Heart right ventricle (tissue), 16 donors: ENCODE data around the gene PAX4. TPM values are rescaled to one million over a fixed set of nuclear protein-coding genes. Genes with fewer than 3 reads are reported as not detected.

Experiments
- ATAC-seq, 8 donors: fragments of 200-7000 bp; cut with Tn5 transposase; one replicate each; pipeline ENCODE4 v1.9.1; 2020; ENCODE audit warnings: mild to moderate bottlenecking in 8 of 8, moderate library complexity in 8 of 8, moderate number of reproducible peaks in 1 of 8
- DNase-seq, 2 donors: peaks; one replicate each; pipeline ENCODE4 v3.0.0-alpha.2; 2020
- H3K27ac ChIP-seq, 10 donors: fragments of 200-600 bp; sonication (generic) in 2 of 10; one replicate each; pipeline versions ENCODE4 v1.5.0 to v1.8.0; 2020 to 2022; ENCODE audit warnings: mild to moderate bottlenecking in 3 of 10
- H3K27me3 ChIP-seq, 7 donors: fragments of 200-600 bp; one replicate each; pipeline ENCODE4 v1.8.0; 2021 to 2022; ENCODE audit warnings: mild to moderate bottlenecking in 2 of 7
- H3K36me3 ChIP-seq, 9 donors: fragments of 200-600 bp; sonication (generic) in 1 of 9; one replicate each; pipeline versions ENCODE4 v1.5.0 to v1.8.0; 2020 to 2022; ENCODE audit warnings: mild to moderate bottlenecking in 2 of 9
- H3K4me1 ChIP-seq, 9 donors: fragments of 200-600 bp; sonication (generic) in 1 of 9; one replicate each; pipeline versions ENCODE4 v1.5.0 to v1.8.0; 2020 to 2022; ENCODE audit warnings: mild to moderate bottlenecking in 4 of 9
- H3K4me3 ChIP-seq, 10 donors: fragments of 200-600 bp; sonication (generic) in 2 of 10; one replicate each; pipeline versions ENCODE4 v1.5.0 to v1.8.0; 2020 to 2022; ENCODE audit warnings: mild to moderate bottlenecking in 7 of 10, moderate library complexity in 2 of 10
- H3K9me3 ChIP-seq, 11 donors: fragments of 200-600 bp in 10 of 11; sonication (generic) in 2 of 11; one replicate each; pipeline versions ENCODE4 v1.5.0 to v1.8.0; 2013 to 2022; ENCODE audit warnings: mild to moderate bottlenecking in 2 of 11, control low read depth in 1 of 11, moderate library complexity in 1 of 11
- WGBS, 2 donors: extraction: QIAGEN DNeasy Blood & Tissue Kit; methylation state at CpG; one replicate each; pipeline ENCODE4 v1.1.7; 2013; ENCODE audit warnings: inconsistent platforms in 1 of 2; 5-methylcytosine and 5-hydroxymethylcytosine counted together
- intact Hi-C, 10 donors: fragments of 100-400 bp; cut with DNase I; formaldehyde crosslinking; loops; one replicate each; pipeline versions ENCODE4 v1.11.1 to v1.14.2; 2022
- polyA plus RNA-seq, 2 donors: library from polyadenylated mRNA; stranded (reverse); fragments of 200-250 nt; gene quantifications; one replicate each; pipeline ENCODE4 v1.2.3, GENCODE V29; 2013
- total RNA-seq, 10 donors: library from RNA; stranded (reverse); fragmentation: NEBNext Ultra II Directional in 3 of 10; extraction: Animal tissue kit (Norgen Biotek cat#: 25700) in 3 of 10; gene quantifications; one replicate each; pipeline versions ENCODE4 v1.2.1 to v1.2.4, GENCODE V29; 2021 to 2023
- TF ChIP-seq, protein P1 (sequence below), 9 donors: fragments of 200-600 bp; sonication (generic) in 2 of 9; IDR thresholded peaks; one replicate each; pipeline versions ENCODE4 v1.5.0 to v1.8.0; 2021 to 2022; ENCODE audit warnings: antibody characterized with exemption in 9 of 9, mild to moderate bottlenecking in 5 of 9, moderate library complexity in 1 of 9
- donor health status: Arrhythmogenic right ventricular cardiomyopathy.
- donor health status: ischemic (EF 13 %, LVEDD 7.1; RV severe dilation, severe dysfunction).
- donor health status: healthy with polysubstance abuse.
- donor health status: DM: no; HTN: yes; CAD: no.
- donor health status: DM: no; HTN: no; CAD: no.
- donor health status: ischemic (EF 25% LVEDD 6.9; RV normal size, moderate dysfunction).
- donor health status: ischemic (EF 25% LVEDD 5.7; RV mildly dilated, moderate dysfunction).
- donor health status: healthy.
- donor health status: DM: yes; HTN: yes; CAD: no.
- donor health status: Ischemic cardiomyopathy.
- donor health status: ischemic (EF 35%, LVEDD 5.7; RV mildly dilated, moderate dysfunction).
- donor health status: nonischemic (EF 11% LVEDD 7.7; RV severe dilation, severe dysfunction).
- donor health status: DM: yes; HTN: yes; CAD: no.
- donor health status: PGD.
- donor health status: ischemic (EF 29% LVEDD 5.4; RV normal size, mild dysfunction).
- donor health status: nonischemic (EF 23%, LVEDD 6.1; RV moderate dilation, normal function).

Gene PAX4
- total and polyA plus RNA-seq, 12 donors = not detected

DNA sequence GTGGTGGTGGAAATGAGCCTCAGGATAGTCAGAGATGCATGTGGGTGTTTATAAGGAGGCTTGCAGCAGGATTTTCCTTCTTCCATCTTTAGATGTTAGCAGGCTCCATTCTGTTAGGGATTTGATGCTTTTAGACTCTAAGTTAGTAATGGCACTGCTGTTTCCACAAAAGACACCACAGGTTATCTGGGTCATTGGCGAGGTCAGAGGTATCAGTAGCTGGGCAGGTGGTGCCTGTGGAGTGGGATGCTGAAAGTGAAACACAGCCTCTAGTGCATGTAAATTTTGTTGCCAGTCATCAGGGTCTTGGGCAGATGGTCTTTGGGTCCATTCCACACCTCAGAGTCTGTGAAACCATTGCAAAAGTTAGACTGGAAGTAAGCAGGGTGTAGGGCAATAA, 833 bp upstream of the PAX4 start:
- 60 to 70% methylated on average over 1 of the region's 1 CpG for WGBS, 2 donors
- H3K27me3 ChIP-seq = peaks cover 9 to 97% (median 75%) of the 10 kb centered on the region in 7 donors
- peaks cover 0 to 4% (median 0%) of the 10 kb centered on the region in 9 donors for H3K4me1 ChIP-seq
- intact Hi-C loops = no loop called here
- H3K9me3 ChIP-seq = no peaks in the 10 kb centered on the region
- ATAC-seq (no peak), DNase-seq (no peak)
- no peak overlapping the region for H3K4me3 ChIP-seq
- TF ChIP-seq, protein P1, sequence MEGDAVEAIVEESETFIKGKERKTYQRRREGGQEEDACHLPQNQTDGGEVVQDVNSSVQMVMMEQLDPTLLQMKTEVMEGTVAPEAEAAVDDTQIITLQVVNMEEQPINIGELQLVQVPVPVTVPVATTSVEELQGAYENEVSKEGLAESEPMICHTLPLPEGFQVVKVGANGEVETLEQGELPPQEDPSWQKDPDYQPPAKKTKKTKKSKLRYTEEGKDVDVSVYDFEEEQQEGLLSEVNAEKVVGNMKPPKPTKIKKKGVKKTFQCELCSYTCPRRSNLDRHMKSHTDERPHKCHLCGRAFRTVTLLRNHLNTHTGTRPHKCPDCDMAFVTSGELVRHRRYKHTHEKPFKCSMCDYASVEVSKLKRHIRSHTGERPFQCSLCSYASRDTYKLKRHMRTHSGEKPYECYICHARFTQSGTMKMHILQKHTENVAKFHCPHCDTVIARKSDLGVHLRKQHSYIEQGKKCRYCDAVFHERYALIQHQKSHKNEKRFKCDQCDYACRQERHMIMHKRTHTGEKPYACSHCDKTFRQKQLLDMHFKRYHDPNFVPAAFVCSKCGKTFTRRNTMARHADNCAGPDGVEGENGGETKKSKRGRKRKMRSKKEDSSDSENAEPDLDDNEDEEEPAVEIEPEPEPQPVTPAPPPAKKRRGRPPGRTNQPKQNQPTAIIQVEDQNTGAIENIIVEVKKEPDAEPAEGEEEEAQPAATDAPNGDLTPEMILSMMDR (IDR thresholded peaks at IDR 0.05) = no peak
- no peaks in the 10 kb centered on the region for H3K36me3 ChIP-seq
- no peak overlapping the region for H3K27ac ChIP-seq

DNA sequence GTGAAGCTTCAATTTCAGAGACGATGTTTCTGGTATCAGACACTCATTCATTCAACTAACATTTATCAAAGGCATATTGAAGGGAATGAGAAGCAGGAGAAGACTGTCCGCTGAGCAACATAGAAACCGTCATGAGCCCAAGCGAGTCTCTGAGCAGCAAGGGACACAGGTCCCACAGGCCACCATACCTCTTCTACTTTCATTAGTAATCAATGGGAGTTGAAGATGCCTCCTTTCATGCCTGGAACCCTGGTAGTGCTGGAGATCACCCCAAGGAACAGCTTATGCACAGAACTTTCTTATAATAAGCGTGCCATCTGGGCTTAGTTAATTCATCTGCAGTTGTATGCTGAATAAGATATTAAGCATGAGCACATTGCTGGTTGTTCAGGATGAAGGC, 1.2 kb downstream of the PAX4 start:
- no peak for DNase-seq
- WGBS, 2 donors = 89 to 94% methylated on average over 5 of the region's 5 CpGs
- intact Hi-C loops = no loop called here
- Histone ChIP-seq H3K4me3 (no peak overlapping the region), H3K36me3 (no peaks in the 10 kb centered on the region), H3K27me3 (peaks cover 9 to 84% (median 70%) of the 10 kb centered on the region in 7 donors), H3K27ac (no peak overlapping the region), H3K4me1 (peaks cover 0 to 4% (median 0%) of the 10 kb centered on the region in 9 donors), H3K9me3 (no peaks in the 10 kb centered on the region)
- TF ChIP-seq, protein P1 (IDR thresholded peaks at IDR 0.05) = no peak
- no peak for ATAC-seq

DNA sequence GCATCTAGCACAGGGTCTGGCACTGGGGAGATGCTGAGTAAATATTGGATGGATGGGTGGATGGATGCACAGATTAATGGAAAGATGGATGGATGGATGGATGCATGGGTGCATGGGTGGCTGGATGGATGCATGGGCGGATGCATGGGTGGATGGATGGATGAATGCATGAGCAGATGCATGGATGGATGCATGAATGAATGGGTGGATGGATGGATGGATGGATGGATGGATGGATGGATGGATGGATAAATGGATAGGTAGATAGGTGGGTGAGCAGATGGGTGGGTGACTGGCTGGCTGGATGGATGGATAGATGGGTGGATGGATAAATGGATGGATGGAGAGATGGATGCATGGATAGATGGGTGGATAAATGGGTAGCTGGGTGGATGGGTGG, 5.7 kb downstream of the PAX4 start:
- intact Hi-C loops = no loop called here
- Histone ChIP-seq H3K27me3 (peaks cover 0 to 42% (median 25%) of the 10 kb centered on the region in 7 donors), H3K9me3 (peaks cover 0 to 20% (median 4%) of the 10 kb centered on the region in 11 donors), H3K36me3 (no peaks in the 10 kb centered on the region), H3K4me3 (no peak overlapping the region), H3K27ac (no peak overlapping the region), H3K4me1 (no peaks in the 10 kb centered on the region)
- no peak for ATAC-seq
- WGBS, 2 donors = 87 to 94% methylated on average over 1 of the region's 1 CpG
- DNase-seq = no peak
- TF ChIP-seq, protein P1 (IDR thresholded peaks at IDR 0.05) = no peak

DNA sequence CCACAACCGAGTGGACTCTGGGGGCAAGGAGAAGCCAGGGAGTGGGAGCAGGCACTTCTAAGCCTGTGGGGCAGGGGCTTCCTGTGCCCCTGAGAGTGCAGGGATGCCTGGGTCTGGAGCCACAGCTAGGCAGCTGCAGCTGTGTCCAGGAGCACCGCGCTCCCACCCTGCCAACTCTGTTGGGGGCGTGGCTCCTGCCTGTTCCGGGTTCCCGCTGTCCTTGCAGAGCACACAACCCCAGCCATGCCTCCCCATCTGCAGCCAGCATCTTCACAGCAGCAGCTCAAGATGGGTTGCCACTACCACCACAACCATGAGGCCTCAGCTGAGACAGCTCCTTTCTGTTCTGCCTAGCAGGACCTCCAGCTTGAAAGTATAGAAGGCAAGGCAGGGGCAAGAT, 8.6 kb downstream of the PAX4 start:
- TF ChIP-seq, protein P1 (IDR thresholded peaks at IDR 0.05) = no peak
- Histone ChIP-seq H3K9me3 (peaks cover 0 to 27% (median 4%) of the 10 kb centered on the region in 11 donors), H3K4me3 (no peak overlapping the region), H3K4me1 (no peaks in the 10 kb centered on the region), H3K27ac (no peak overlapping the region), H3K27me3 (peaks cover 0 to 12% (median 3%) of the 10 kb centered on the region in 7 donors), H3K36me3 (no peaks in the 10 kb centered on the region)
- intact Hi-C loops = no loop called here
- no peak for ATAC-seq
- 85 to 87% methylated on average over 6 of the region's 6 CpGs for WGBS, 2 donors
- DNase-seq = no peak
